B cell (primary cell): Measurements from ENCODE around the gene MCF2L. TPM values are rescaled to one million over a fixed set of nuclear protein-coding genes. Genes with fewer than 3 reads are reported as not detected.
"Not testable (repeated sequence)": the region's sequence is repeated elsewhere in the genome, so short reads cannot be mapped to it uniquely, and the experiment has no call there.

Experiments used
- ATAC-seq: fragments of 200-7000 bp; cut with Tn5 transposase; one replicate; pipeline ENCODE4 v1.10.0; 2021; ENCODE audit warnings: low read depth, mild to moderate bottlenecking, moderate number of reproducible peaks, moderate library complexity
- CTCF ChIA-PET: fragments of 350-600 bp; sonication (Branson Sonifier 250); formaldehyde crosslinking; loops from one replicate; lab custom pipeline; 2021; ENCODE audit warnings: antibody characterized with exemption, inconsistent platforms; lab: Charles Lee
- POLR2A ChIA-PET: fragments of 350-600 bp; sonication (Branson Sonifier 250); formaldehyde crosslinking; loops from one replicate; lab custom pipeline; 2021; ENCODE audit warnings: antibody characterized with exemption; lab: Charles Lee
- DNase-seq: peaks from one replicate; pipeline ENCODE4 v3.0.0; 2013
- H2AFZ ChIP-seq: 2 replicates; pipeline ENCODE4 v1.6.1; 2012; ENCODE audit warnings: mild to moderate bottlenecking, low read depth, low read length; ENCODE audit not compliant: insufficient read depth, poor library complexity, severe bottlenecking
- H3K27ac ChIP-seq, 2 donors: 1 replicate in 1 of 2; 2 replicates in 1 of 2; pipeline ENCODE4 v1.5.1; 2012 to 2013; ENCODE audit warnings: low read length in 2 of 2, mild to moderate bottlenecking in 2 of 2, moderate library complexity in 1 of 2
- H3K27me3 ChIP-seq, 4 experiments: fragments of 200-600 bp in 1 of 4; sonication (generic) in 1 of 4; replicated peaks in 1 of 4; 1 replicate in 2 of 4; 2 replicates in 2 of 4; pipeline versions ENCODE4 v1.6.1 to v1.7.0; 2013 to 2016; ENCODE audit warnings: low read length in 3 of 4, mild to moderate bottlenecking in 2 of 4, mixed read lengths in 1 of 4, moderate library complexity in 1 of 4; ENCODE audit not compliant: insufficient read depth in 4 of 4, control insufficient read depth in 3 of 4; ENCODE audit errors: control extremely low read depth in 1 of 4
- H3K36me3 ChIP-seq, 2 experiments: replicated peaks in 1 of 2; 1 replicate in 1 of 2; 2 replicates in 1 of 2; pipeline versions ENCODE4 v1.6.1 to v1.7.1; 2013; ENCODE audit warnings: low read length in 1 of 2; ENCODE audit not compliant: insufficient read depth in 2 of 2, control insufficient read depth in 1 of 2; ENCODE audit errors: control extremely low read depth in 1 of 2, extremely low read depth in 1 of 2
- H3K4me1 ChIP-seq, 2 donors: fragments of 200-600 bp in 1 of 2; sonication (generic) in 1 of 2; 1 replicate in 1 of 2; 2 replicates in 1 of 2; pipeline versions ENCODE4 v1.5.1 to v1.6.1; 2013 to 2017; ENCODE audit warnings: low read length in 2 of 2; ENCODE audit not compliant: control insufficient read depth in 2 of 2, insufficient read depth in 2 of 2
- H3K4me2 ChIP-seq: replicated peaks from 2 replicates; pipeline ENCODE3; 2012; ENCODE audit warnings: mild to moderate bottlenecking, low read depth, low read length; ENCODE audit not compliant: poor library complexity, severe bottlenecking
- H3K4me3 ChIP-seq, 5 experiments: fragments of 200-600 bp in 1 of 5; sonication (generic) in 1 of 5; 1 replicate in 3 of 5; 2 replicates in 2 of 5; pipeline versions ENCODE4 v1.5.1 to v1.7.0; 2011 to 2016; ENCODE audit warnings: low read length in 4 of 5, mild to moderate bottlenecking in 4 of 5, low read depth in 2 of 5, control low read depth in 1 of 5, moderate library complexity in 1 of 5; ENCODE audit not compliant: insufficient read depth in 1 of 5; ENCODE audit errors: control extremely low read depth in 1 of 5, extremely low read depth in 1 of 5
- H3K79me2 ChIP-seq: fragments of 200-600 bp; sonication (generic); one replicate; pipeline ENCODE4 v1.6.0; 2016; ENCODE audit warnings: low read length; ENCODE audit not compliant: control insufficient read depth, insufficient read depth
- H3K9ac ChIP-seq: fragments of 200-600 bp; sonication (generic); 2 replicates; pipeline ENCODE4 v1.6.1; 2017; ENCODE audit warnings: mild to moderate bottlenecking, low read length, moderate library complexity
- H3K9me3 ChIP-seq, 3 donors: one replicate each; pipeline versions ENCODE4 v1.6.1 to v1.7.1; 2013; ENCODE audit warnings: low read length in 2 of 3; ENCODE audit not compliant: control insufficient read depth in 2 of 3, insufficient read depth in 1 of 3; ENCODE audit errors: control extremely low read depth in 1 of 3
- H4K20me1 ChIP-seq: 2 replicates; pipeline ENCODE4 v1.6.0; 2012; ENCODE audit warnings: mild to moderate bottlenecking, low read length; ENCODE audit not compliant: insufficient read depth, control insufficient read depth, poor library complexity, severe bottlenecking
- H3K27ac Mint-ChIP-seq: one replicate; pipeline ENCODE4 v1.8.0; 2021; ENCODE audit warnings: mixed read lengths
- H3K27me3 Mint-ChIP-seq: one replicate; pipeline ENCODE4 v1.8.0; 2021; ENCODE audit warnings: mixed read lengths
- H3K4me1 Mint-ChIP-seq: one replicate; pipeline ENCODE4 v1.8.0; 2021; ENCODE audit warnings: mixed read lengths
- H3K4me3 Mint-ChIP-seq: one replicate; pipeline ENCODE4 v1.8.0; 2021; ENCODE audit warnings: mixed read lengths
- H3K9me3 Mint-ChIP-seq: one replicate; pipeline ENCODE4 v1.8.0; 2022; ENCODE audit warnings: mixed read lengths; ENCODE audit not compliant: insufficient read depth
- CTCF ChIP-seq: fragments of 200-600 bp; IDR thresholded peaks from one replicate; pipeline ENCODE4 v1.8.0; 2022; ENCODE audit warnings: antibody characterized with exemption, mild to moderate bottlenecking
- EZH2 ChIP-seq: IDR thresholded peaks from 2 replicates; pipeline ENCODE4 v1.6.1; 2012; ENCODE audit warnings: borderline replicate concordance, low read depth, mild to moderate bottlenecking, moderate library complexity, low read length; ENCODE audit not compliant: insufficient read depth, poor library complexity, severe bottlenecking
- WGBS: methylation state at CpG from one replicate; pipeline ENCODE4 v1.1.5; 2013; ENCODE audit warnings: missing lambda C conversion rate; ENCODE audit not compliant: insufficient coverage; 5-methylcytosine and 5-hydroxymethylcytosine counted together
- intact Hi-C: fragments of 100-400 bp; cut with micrococcal nuclease; formaldehyde crosslinking; loops from one replicate; pipeline ENCODE4 v1.10.0; 2022
- polyA plus RNA-seq: library from polyadenylated mRNA; depleted of rRNA; stranded (reverse); fragments of >200 nt; gene quantifications from 2 replicates; pipeline ENCODE4 v1.2.3, GENCODE V29; 2012
- total RNA-seq, 2 donors: library from RNA; stranded (reverse); fragments of 120-200 nt in 1 of 2; gene quantifications; 1 replicate in 1 of 2; 2 replicates in 1 of 2; pipeline versions ENCODE4 v1.2.3 to v1.2.4, GENCODE V29; 2013 to 2022

Gene MCF2L
- total and polyA plus RNA-seq, 2 donors (not counting 1 experiment from before 2014, with no cell fraction given) = 3.7 to 8.2 TPM

DNA sequence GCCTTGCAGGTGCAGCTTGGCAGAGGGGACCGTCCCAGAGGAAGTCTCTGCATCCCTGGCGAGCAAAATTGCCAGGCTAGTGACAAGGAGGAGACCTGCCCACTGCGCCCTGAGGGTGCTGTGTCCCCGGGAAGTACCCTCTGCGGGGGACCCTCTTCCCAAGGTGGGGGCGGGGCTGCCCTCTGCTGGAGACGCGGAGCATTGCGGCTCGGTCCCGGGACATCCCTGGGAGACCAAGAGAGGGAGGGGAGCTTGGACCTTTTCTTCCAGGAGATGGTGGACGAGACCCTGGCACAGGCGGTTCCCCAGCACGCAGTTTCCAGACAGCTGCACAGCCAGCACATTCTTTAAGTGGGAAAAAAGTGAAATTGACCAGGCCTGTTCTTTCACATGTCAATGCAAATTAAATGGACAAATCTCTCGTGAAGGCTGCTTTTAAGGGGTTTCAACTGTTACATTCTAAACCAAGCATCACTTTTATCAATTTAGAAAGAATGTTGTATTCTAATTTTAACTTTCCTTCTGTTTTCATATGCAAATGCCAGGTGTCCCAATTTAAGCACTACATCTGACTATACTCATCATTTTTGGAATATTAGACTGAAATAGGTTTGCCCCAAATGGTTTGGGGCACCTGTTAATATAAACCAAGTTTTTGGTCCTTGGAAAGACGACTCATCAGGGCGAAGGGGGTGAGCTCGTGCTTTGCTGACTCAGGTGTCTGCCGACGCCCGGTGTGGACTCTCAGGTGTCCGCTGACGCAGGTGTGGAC is 60.7 kb downstream of the MCF2L start:
- CTCF ChIA-PET = interaction anchor here (0.6 to 4.9 kb wide), 6 partner anchors 25 to 91 kb away, joined by 3 to 33 read pairs (median 3); no protein-coding TSS in a partner anchor
- DNase-seq (peak; percentile 48), ATAC-seq (no peak)
- Mint-ChIP-seq H3K4me1 (no peaks in the 10 kb centered on the region), H3K27me3 (no peaks in the 10 kb centered on the region), H3K9me3 (no peaks in the 10 kb centered on the region), H3K27ac (no peak overlapping the region), H3K4me3 (no peak overlapping the region)
- Histone ChIP-seq H3K4me1 (peaks cover 0 to 2% of the 10 kb centered on the region in 2 donors), H3K27ac (no peak overlapping the region), H3K9me3 (peaks cover 0 to 12% (median 0%) of the 10 kb centered on the region in 3 donors), H2AFZ (no peak overlapping the region), H3K36me3 (no peaks in the 10 kb centered on the region), H4K20me1 (no peaks in the 10 kb centered on the region), H3K79me2 (no peaks in the 10 kb centered on the region), H3K4me2 (no peak overlapping the region), H3K4me3 (no peak overlapping the region), H3K9ac (no peak overlapping the region), H3K27me3 (peaks cover 0 to 3% (median 0%) of the 10 kb centered on the region in 4 experiments)
- 41% methylated on average over 20 of the region's 23 CpGs for WGBS
- intact Hi-C loops = no loop called here
- TF ChIP-seq CTCF (peak; percentile 75), EZH2 (no peak)
- POLR2A ChIA-PET = no interaction called here

- CTCF ChIA-PET = interaction anchor here (1.1 to 4.9 kb wide), 2 partner anchors 32 to 87 kb away, joined by 3 to 33 read pairs; no protein-coding TSS in a partner anchor
- H3K4me3 ChIP-seq = not testable (repeated sequence)
These were observed 61.2 kb downstream of the MCF2L start for GRCh38 chr13:113030259-113030640.

More at GRCh38 chr13:113030259-113030640, 61.2 kb downstream of the MCF2L start:
- POLR2A ChIA-PET, H3K27me3 ChIP-seq, H3K36me3 ChIP-seq, H3K27ac Mint-ChIP-seq, H3K4me3 Mint-ChIP-seq, H3K27ac ChIP-seq, H3K27me3 Mint-ChIP-seq, H4K20me1 ChIP-seq, H3K9ac ChIP-seq, H3K9me3 Mint-ChIP-seq, H2AFZ ChIP-seq, H3K79me2 ChIP-seq, DNase-seq, H3K4me2 ChIP-seq, H3K4me1 Mint-ChIP-seq, intact Hi-C loops, ATAC-seq, H3K4me1 ChIP-seq: not testable (repeated sequence)
- peaks cover 0 to 12% (median 0%) of the 10 kb centered on the region in 3 donors for H3K9me3 ChIP-seq
- 95% methylated on average over 38 of the region's 38 CpGs for WGBS
